ENCODE measurements around the gene KCNN3.

KCNN3 gene

GRCh38 chr1:154840269-154841176 is 29.6 kb downstream of the KCNN3 start:
- DNase-seq (ENCODE audit: low spot score), result no peak

DNA sequence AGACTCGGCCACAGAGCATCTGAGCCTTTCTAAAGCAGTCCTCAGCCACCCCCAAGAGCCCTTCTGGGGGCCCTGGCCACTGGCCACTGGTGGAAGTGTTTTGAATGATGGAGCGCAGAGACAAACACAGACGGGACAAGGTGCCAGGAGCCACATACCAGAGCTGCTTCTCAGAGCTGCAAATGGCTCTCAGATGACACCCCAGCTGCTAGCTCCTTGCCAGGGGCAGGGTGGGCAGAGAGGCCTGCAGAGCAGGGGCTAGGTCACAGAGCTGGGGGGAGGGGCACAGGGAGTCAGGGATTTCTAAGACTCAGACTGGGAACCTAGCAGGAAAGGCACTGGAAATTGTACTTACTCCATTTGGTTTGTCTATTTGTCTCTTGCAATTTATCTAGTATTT is 30.4 kb downstream of the KCNN3 start:
- DNase-seq (ENCODE audit: low spot score), result no peak

DNA sequence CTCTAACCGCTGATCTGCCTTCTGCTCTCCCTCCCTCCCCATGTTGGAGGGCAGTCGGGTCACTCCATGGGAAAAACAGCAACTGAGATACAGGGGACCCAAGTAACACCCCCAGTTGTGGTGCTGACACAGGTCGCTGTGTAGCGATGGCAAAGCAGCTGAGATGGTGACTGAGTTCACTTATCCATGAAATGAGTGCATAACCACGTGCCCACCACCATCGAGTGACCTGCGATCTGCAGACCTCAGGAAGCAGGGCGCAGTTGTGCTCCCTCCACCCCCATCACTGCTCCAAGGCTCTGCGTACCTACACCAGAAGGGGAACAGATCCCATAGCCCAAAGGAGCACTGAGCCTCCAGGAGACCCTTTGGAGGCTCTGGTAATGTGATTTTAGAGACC is 31.1 kb downstream of the KCNN3 start:
- no peak for DNase-seq (ENCODE audit: low spot score)

DNA sequence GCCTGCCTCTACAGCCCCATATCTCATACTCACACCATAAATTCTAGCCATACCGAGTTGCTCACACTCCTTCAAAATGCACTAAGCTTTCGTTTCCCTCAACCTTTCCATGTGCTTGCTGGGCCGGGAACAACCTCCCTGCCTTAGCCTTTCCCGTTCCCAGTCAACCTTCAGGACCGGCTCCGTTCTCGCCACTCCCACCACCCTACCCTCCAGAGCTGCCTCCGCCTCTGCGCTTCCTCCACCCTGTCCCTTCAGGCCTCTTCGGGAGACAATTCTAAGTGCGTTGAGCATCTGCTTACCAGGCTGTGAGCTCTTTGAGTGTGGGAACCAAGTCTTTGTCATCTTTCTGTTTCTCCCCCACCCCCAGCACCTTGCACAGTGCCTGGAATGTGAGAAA is 31.6 kb downstream of the KCNN3 start:
- no peak for DNase-seq (ENCODE audit: low spot score)

DNA sequence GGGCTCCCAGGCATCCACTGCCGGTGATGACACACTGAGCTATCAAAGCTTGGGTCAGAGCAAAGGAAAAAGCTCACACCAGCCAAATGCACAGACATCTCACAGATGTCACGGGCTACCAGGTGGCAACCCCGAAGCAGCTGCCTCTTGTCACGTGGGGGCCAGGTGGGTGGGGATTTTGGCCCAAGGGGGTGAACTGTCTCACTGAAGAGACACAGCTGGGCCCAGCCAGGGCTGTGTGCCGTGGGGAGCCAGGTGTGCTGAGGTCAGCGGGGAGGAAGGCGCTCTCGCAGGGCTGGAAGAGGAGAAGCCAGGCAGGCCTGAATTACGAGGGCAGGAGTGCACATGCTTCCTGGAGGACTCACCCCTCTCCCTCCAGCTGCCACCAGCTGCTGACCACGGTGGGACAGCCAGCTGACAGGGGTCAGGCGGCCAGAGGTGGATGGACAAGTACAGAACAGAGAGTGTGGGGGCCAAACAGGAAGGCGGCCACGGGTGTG is 32.4 kb downstream of the KCNN3 start:
- no peak for DNase-seq (ENCODE audit: low spot score)

DNA sequence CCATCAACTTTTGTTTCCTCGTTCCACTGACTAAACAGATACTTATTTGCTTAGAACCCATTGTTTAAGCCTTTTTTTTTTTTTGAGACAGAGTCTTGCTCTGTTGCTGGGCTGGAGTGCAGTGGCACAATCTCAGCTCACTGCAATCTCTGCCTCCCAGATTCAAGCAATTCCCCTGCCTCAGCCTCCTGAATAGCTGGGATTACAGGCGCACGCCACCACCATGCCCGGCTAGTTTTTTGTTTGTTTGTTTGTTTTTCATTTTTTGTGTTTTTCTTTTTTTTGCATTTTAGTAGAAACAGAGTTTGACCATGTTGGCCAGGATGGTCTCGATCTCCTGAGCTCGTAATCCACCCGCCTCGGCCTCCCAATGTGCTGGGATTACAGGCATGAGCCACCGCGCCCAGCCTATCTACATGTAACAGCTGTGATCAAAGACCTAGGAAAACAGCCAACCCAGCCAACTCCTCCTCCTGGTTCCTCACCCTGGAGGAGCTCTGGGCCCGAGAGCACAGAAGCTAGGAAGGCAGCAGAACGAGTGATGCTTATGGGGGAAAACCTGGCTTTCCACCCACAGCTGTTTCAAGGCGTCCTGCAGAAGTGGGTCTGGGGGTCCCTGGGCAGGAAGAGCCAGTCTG is 32.9 kb downstream of the KCNN3 start:
- no peak for DNase-seq (ENCODE audit: low spot score)

DNA sequence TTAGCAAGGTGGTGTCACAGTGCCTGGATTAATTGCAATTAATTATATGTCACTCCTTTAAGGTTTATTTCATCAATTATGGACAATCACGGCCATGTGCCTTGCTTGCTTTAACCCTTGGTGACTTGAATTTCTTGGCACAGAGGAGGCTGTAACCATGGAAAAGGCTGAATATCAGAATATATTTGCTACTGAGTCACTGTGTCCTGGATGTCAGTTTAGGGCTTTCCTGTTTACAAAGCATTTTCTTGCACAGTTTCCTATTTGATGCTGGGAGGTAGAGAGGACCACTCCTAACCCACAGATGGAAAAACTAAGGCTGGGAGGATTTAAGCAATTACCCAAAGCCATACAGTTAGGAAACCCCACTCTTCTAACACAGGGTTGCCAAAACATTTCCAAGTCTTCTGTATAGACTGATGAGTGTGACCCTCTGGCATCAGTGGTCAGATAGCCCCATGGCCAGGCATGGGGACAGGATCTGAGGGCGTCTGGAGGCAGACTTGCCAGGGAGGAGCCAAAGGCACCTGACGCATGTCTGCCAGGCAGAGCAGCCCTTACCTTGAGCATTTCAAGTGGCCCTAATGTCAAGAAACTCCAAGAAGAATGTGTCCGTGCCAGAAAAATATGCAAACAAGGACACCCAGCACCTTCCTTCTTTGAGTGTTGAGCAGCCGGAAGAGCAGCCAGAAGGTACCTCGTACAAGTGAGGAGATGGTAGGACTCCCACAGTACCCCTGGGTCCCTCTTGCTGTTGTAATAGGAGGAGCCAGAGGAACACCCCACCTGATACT is 34.4 kb downstream of the KCNN3 start:
- DNase-seq (ENCODE audit: low spot score), result no peak

GRCh38 chr1:154833841-154834240 is 36.2 kb downstream of the KCNN3 start:
- DNase-seq (ENCODE audit: low spot score), result no peak

DNA sequence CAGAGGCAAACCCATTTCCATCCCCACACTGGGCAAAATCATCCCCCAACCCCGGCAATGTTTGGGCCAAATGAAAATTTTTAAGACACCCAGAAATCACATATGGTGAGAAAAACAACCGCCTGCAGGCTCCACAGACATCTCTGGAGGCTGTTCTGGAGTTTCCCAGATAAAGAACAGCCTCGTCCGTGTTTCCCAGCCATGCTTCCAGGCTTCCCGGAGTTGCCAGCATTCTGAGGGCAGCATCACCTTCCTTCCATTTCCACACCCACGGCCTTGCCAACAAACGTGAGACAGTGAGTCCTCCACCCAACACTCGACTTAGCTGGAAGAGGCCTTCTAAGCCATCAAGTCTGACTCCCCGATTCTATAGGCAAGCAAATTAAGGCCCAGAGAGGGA is 36.9 kb downstream of the KCNN3 start:
- DNase-seq (ENCODE audit: low spot score), result no peak

DNA sequence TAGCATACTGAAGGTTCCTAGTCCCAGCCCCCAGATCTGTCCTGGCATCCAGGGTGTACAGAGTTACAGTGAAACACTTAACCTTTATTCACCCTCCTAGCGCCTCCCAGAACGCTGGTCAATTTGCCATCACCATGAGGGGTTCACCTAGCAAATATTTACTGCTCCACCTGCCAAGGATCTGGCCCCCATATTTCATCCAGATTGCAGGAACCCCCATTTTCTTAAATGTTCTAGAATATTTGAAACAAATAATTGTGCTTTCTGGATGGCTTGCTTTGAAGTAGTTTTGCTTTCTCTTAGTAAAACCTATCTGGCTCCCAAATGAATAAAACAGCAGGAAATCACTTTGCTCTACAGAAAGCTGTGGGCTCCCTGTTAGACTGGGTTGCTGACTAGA is 37.7 kb downstream of the KCNN3 start:
- no peak for DNase-seq (ENCODE audit: low spot score)

GRCh38 chr1:154831462-154831861 is 38.6 kb downstream of the KCNN3 start:
- DNase-seq (ENCODE audit: low spot score), result no peak

DNA sequence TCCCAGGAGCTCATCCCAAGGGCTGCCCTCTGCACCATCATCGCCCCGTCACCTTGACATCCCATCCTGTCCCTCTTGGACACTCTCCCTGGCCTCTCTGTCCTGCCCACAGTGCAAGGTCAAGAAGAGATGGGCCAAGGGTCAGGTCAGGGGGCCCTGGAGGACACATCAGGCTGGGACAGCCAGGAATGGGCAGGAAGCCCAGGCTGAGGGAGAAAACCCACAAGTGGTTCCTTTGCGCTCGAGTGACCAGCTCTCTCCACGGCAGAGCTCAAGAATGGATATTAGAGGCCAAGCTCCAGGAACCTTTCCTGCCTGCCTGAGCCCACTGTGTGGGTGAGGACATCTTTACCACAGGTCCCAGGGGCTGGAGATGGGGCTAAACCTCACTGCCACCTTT is 41.0 kb downstream of the KCNN3 start:
- DNase-seq (ENCODE audit: low spot score), result no peak

- no peak for DNase-seq (ENCODE audit: low spot score)
These were observed 45.7 kb downstream of the KCNN3 start for GRCh38 chr1:154824179-154825000.

- DNase-seq (ENCODE audit: low spot score), result no peak
These were observed 47.4 kb downstream of the KCNN3 start for GRCh38 chr1:154822717-154823116.

GRCh38 chr1:154822233-154822632 is 47.8 kb downstream of the KCNN3 start:
- DNase-seq (ENCODE audit: low spot score), result no peak

DNA sequence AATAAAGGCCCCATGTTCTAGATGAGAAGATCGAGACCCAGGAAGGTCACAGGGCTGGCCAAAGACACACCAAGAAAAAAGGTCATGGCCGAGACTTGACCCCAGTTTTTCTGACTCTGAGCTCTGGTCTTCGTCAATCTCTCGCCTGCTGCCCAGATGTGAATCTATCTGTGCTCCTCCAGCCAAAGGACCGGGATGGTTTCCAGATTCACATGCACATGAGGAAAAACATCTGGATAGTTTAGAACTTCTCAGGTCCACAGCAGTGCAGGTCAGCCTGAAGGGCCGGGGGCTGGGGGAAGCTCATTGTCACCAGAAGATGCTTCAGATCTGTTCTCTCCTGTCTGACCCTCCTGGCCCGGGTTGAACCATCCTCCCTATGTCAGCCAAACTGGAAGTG is 49.0 kb downstream of the KCNN3 start:
- no peak for DNase-seq (ENCODE audit: low spot score)

GRCh38 chr1:154820646-154821045 is 49.4 kb downstream of the KCNN3 start:
- DNase-seq (ENCODE audit: low spot score), result no peak

DNA sequence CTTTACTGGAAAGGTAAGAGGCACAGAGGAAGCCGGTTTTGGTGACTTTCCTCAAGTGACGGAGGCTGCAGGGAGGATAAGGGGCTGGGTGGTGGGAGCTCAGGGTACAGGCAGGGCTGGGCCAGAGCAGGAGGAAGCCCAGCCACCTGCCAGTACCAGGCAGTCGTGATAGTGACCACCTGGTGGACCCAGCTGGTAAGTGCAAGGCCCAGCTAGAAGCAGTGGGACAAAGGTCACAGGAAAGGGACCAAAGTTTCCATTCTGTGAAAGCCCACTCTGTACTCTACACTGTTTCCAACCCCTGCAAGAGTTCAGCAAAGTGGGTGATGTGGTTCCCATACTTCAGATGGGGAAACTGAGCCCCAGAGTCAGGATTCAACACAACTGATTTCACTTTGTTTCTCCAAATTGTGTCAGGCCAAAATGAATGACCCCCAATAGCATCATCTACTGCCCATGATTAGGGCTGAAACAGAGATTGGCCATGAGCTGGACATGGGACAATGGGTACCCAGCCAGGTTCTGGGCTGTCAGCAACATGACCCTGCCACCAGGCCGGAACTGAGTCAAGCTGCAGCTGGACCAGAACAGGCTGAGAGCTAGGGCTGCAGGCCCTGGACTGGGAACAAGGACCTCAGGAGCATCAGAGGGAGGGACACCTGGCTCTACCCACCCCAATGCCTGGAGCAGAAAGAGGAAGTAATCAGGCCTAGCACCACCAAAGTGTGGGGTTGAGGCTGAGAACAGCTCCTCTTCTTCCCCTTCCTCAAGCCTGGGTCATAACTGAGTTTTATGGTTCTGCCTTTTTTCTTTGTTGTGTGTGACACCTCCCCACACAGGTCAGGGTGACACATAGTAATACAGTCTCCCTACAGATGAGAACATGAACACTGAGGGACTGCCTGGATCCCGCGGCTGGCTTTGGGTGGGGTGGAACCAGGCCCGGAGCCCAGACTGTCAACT is 50.2 kb downstream of the KCNN3 start:
- peak; percentile 62 for DNase-seq (ENCODE audit: low spot score)

- DNase-seq (ENCODE audit: low spot score), result no peak
These were observed 51.2 kb downstream of the KCNN3 start for GRCh38 chr1:154818911-154819310.

DNA sequence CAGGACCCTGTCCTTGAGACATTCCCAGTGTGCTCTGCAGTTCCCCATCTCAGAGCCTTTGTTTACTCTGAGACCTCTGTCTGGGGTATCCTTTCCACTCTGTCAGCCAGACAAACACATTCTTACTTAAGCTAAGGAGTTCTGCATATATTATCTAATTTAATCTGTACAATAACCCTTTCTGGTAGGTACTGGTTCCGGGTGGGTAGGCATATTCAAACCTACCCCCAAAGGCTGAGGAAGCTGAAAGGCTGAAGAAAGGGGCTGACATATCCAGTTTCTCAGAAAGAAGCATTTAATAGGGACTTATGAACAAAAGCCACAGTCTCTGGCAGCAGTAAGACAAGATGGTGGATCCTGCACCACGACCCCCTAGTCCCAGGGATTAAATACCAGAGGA is 53.1 kb downstream of the KCNN3 start:
- DNase-seq (ENCODE audit: low spot score), result no peak

DNA sequence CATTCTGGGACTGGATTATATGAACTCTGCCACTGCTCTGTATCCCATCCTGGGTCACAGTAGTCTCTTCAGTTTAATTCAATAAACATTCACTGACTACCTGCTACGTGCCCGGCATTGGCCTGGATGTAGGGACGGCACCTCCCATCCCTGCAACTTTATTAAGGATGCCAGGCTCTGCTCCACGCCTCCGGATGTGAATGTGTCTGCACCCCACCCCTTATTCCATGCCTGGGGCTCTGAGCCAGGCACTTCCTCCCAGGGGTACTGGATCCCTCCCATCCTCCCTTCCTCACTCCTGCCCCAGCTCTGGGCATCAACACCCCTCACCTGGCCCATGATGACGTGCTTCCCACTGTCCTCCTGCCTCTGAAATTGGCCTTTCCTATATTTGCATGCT is 53.7 kb downstream of the KCNN3 start:
- DNase-seq (ENCODE audit: low spot score), result no peak
